ENCODE data around the gene PIK3R4. TPM values are rescaled to one million over a fixed set of nuclear protein-coding genes. Genes with fewer than 3 reads are reported as not detected.

Gene PIK3R4
- 10 to 100 TPM; 14.0 to 25.0 (median 17.7) TPM for total RNA-seq

DNA sequence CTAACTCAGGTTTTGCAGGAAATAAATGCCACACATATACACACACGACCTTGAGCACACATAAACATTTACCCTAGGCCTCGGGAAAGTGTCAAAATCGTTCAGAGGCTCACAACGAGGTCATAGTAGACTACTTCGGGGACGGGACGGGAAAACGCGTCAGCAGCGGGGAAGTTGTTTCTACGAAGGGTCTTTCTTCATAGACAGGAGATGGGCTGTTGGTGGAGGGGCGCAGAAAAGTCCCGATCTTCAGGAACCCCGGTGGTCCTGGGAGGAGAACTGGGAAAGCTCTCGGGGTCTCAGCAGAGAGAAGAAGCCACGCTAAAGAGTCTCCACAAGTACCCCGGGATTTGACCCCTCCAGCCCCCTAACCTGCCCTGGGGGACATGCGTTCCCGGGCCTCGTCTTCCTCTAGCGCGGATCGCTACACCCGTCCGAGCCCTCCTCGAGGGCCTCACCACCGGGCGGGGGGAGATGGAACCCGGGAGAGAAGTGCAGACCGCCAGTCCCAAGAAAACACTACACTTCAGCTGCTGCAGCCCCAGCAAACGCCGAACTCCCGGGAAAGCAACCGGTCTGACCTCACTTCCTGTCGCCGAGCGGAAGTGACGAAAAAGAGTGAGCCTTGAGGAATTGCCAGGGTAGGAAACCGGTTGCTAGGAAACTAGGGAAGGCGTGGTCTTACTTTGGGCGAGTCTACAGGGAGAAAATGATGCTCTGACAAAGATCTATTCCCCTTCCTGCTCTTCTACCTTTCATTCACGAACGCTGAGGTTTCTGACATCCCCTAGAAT, at the start of gene PIK3R4:
Gene PIK3R4 (minus strand): TSS at position 584 of the 794 bp plus-strand sequence. CDS start 1,611 bp downstream, outside the sequence.
- peak within 1 kb of the TSS; percentile 85 to 93 (median 92) for H3K27ac ChIP-seq
- peak within 1 kb of the TSS; percentile 80 to 94 (median 90) for H3K4me3 ChIP-seq
- TF ChIP-seq, protein P1, sequence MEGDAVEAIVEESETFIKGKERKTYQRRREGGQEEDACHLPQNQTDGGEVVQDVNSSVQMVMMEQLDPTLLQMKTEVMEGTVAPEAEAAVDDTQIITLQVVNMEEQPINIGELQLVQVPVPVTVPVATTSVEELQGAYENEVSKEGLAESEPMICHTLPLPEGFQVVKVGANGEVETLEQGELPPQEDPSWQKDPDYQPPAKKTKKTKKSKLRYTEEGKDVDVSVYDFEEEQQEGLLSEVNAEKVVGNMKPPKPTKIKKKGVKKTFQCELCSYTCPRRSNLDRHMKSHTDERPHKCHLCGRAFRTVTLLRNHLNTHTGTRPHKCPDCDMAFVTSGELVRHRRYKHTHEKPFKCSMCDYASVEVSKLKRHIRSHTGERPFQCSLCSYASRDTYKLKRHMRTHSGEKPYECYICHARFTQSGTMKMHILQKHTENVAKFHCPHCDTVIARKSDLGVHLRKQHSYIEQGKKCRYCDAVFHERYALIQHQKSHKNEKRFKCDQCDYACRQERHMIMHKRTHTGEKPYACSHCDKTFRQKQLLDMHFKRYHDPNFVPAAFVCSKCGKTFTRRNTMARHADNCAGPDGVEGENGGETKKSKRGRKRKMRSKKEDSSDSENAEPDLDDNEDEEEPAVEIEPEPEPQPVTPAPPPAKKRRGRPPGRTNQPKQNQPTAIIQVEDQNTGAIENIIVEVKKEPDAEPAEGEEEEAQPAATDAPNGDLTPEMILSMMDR (IDR thresholded peaks at IDR 0.05 in 4 of 5, conservative IDR thresholded peaks at IDR 0.05 in 1 of 5): no peak
- peak; percentile 68 to 79 for TF ChIP-seq POLR2A (IDR thresholded peaks at IDR 0.05)
- peak; percentile 99 to 100 for ATAC-seq
- in situ Hi-C loops (cut with MboI; ENCODE audit: low sequenced_read_pairs in 4 of 4) (no loop called here), intact Hi-C loops (cut with DNase I; ENCODE audit: low total_unique reads) (loop anchor here (5.0 kb wide), 1 partner anchor 1671 kb away; the partner anchor contains the start of gene DNAJC13)
- no peaks in the 10 kb centered on the region for H3K9me3 ChIP-seq
- H3K4me1 ChIP-seq: peaks cover 44 to 55% of the 10 kb centered on the region in 2 donors
- peaks cover 0 to 11% of the 10 kb centered on the region in 2 donors for H3K36me3 ChIP-seq
- DNase-seq: peak; percentile 90 to 91
- no peaks in the 10 kb centered on the region for H3K27me3 ChIP-seq

DNA sequence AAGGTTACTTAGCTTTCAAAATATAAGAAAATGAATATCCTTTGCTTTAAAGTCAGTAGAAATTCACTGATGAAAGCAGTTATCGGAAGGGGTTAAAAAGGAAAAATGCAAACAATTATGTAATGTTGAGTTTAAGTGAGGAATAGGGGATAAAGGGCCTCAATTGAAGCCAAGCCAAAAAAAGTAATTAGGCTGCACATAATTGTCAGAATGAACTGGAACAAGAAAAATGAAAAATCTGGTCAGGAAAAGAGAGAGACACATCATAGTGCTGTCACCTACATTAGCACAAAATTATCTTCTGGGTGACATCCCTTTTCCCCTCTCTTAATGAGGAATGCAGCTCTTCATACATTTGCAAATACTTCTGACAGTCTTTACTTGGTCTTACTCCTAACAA, 48.8 kb upstream of the PIK3R4 start:
- in situ Hi-C loops (cut with MboI; ENCODE audit: low sequenced_read_pairs in 4 of 4) (no loop called here), intact Hi-C loops (cut with DNase I; ENCODE audit: low total_unique reads) (no loop called here)
- Histone ChIP-seq H3K4me3 (no peak overlapping the region), H3K9me3 (no peaks in the 10 kb centered on the region), H3K4me1 (no peaks in the 10 kb centered on the region), H3K27me3 (no peaks in the 10 kb centered on the region), H3K36me3 (no peaks in the 10 kb centered on the region), H3K27ac (no peak overlapping the region)
- ATAC-seq (no peak), DNase-seq (no peak)
- TF ChIP-seq, protein P1 (IDR thresholded peaks at IDR 0.05 in 4 of 5, conservative IDR thresholded peaks at IDR 0.05 in 1 of 5): no peak
- no peak for TF ChIP-seq POLR2A (IDR thresholded peaks at IDR 0.05)

DNA sequence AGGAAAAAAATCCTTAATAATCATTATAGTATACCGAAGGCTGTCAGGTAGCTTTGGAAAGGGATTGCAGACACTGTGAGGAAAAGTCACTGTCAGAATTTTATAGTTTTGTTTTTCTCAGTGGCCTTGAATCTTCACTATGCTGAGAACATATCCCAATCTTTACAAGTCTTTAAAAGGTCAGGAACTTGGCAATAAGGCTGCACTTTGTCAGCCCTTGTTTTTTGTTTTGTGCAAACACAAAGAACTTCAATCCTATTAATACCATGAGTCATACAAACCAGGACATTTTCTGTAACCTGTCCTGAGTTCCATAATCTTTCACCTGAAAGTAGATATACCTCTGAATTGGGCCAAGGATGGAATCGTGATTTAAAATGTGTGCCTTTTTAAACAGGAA, 45.6 kb upstream of the PIK3R4 start:
- no peak for ATAC-seq
- no peak for DNase-seq
- Histone ChIP-seq H3K4me1 (no peaks in the 10 kb centered on the region), H3K36me3 (no peaks in the 10 kb centered on the region), H3K27me3 (no peaks in the 10 kb centered on the region), H3K27ac (no peak overlapping the region), H3K9me3 (no peaks in the 10 kb centered on the region), H3K4me3 (no peak overlapping the region)
- no peak for TF ChIP-seq POLR2A (IDR thresholded peaks at IDR 0.05)
- TF ChIP-seq, protein P1 (IDR thresholded peaks at IDR 0.05 in 4 of 5, conservative IDR thresholded peaks at IDR 0.05 in 1 of 5): no peak
- in situ Hi-C loops (cut with MboI; ENCODE audit: low sequenced_read_pairs in 4 of 4) (no loop called here), intact Hi-C loops (cut with DNase I; ENCODE audit: low total_unique reads) (no loop called here)

DNA sequence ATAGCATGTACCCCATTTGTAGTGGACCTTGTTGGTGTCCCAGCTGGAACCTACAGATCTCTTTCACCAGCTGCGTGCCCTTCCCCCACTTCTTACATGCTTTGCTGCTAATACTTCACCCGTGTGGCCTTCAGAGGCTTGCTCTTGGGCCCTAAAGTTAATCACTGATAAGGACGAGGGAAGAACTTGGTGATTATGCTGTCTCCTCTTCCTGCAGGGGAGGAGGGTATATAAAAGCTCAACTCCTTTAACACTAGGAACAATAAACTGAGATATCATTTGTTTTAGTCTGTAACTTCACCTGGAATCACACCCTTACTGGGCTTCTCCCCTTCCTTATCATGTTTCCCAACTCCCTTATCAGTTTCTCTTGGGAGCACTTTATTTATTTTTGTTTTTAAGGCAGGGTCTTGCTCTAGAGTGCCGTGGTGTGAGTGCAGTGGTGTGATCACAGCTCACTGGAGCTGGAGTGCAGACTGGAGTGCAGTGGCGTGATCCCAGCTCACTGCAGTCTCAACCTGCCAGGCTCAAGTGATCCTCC, 43.2 kb upstream of the PIK3R4 start:
- DNase-seq (no peak), ATAC-seq (no peak)
- in situ Hi-C loops (cut with MboI; ENCODE audit: low sequenced_read_pairs in 4 of 4): no loop called here
- H3K27me3 ChIP-seq: no peaks in the 10 kb centered on the region
- H3K36me3 ChIP-seq: no peaks in the 10 kb centered on the region
- H3K4me1 ChIP-seq: no peaks in the 10 kb centered on the region
- no peak overlapping the region for H3K27ac ChIP-seq
- intact Hi-C loops (cut with DNase I; ENCODE audit: low total_unique reads): no loop called here
- H3K9me3 ChIP-seq: no peaks in the 10 kb centered on the region
- TF ChIP-seq POLR2A (IDR thresholded peaks at IDR 0.05): no peak
- TF ChIP-seq, protein P1 (IDR thresholded peaks at IDR 0.05 in 4 of 5, conservative IDR thresholded peaks at IDR 0.05 in 1 of 5): no peak
- no peak overlapping the region for H3K4me3 ChIP-seq
